Omental fat pad (tissue), 4 donors: Measurements from ENCODE around the gene KRTAP13-4. TPM values are rescaled to one million over a fixed set of nuclear protein-coding genes. Genes with fewer than 3 reads are reported as not detected.

Experiments
- ATAC-seq: fragments of 150-250 bp; one replicate; pipeline ENCODE4 v1.9.1; 2016; ENCODE audit warnings: mild to moderate bottlenecking, moderate library complexity; ENCODE audit not compliant: low FRiP score
- DNase-seq: peaks from one replicate; pipeline ENCODE4 v3.0.0-alpha.2; 2019; ENCODE audit warnings: low spot score
- CTCF ChIP-seq, 3 donors: fragments of 450-650 bp; IDR thresholded peaks; one replicate each; pipeline ENCODE4 v1.5.1; 2016 to 2017; ENCODE audit warnings: antibody characterized with exemption in 3 of 3, mild to moderate bottlenecking in 3 of 3, moderate library complexity in 2 of 3
- total RNA-seq, 4 donors: library from RNA; depleted of rRNA; stranded (reverse); fragments of >200 nt; gene quantifications; one replicate each; pipeline ENCODE4 v1.1.0, GENCODE V29; 2016

The KRTAP13-4 gene
- total RNA-seq = not detected

GRCh38 chr21:30430170-30430655, at the start of gene KRTAP13-4:
Gene KRTAP13-4, plus strand, starts transcription at chr21:30430220. Its CDS starts 56 bp downstream, at chr21:30430276.
- no peak for ATAC-seq
- no peak for TF ChIP-seq CTCF (IDR thresholded peaks at IDR 0.05)
- DNase-seq = no peak

- DNase-seq = no peak
- ATAC-seq = no peak
- no peak for TF ChIP-seq CTCF (IDR thresholded peaks at IDR 0.05)
Observed at GRCh38 chr21:30382201-30382600, 47.8 kb upstream of the KRTAP13-4 start.

GRCh38 chr21:30391492-30392025, 38.5 kb upstream of the KRTAP13-4 start:
- ATAC-seq (no peak), DNase-seq (no peak)
- no peak for TF ChIP-seq CTCF (IDR thresholded peaks at IDR 0.05)

GRCh38 chr21:30395731-30396130, 34.3 kb upstream of the KRTAP13-4 start, which contains the start of gene KRTAP13-1:
Gene KRTAP13-1, plus strand, starts transcription at chr21:30396031. Its CDS starts 56 bp downstream, at chr21:30396087.
- TF ChIP-seq CTCF (IDR thresholded peaks at IDR 0.05) = no peak
- DNase-seq = no peak

GRCh38 chr21:30408782-30409494, 21.1 kb upstream of the KRTAP13-4 start:
- no peak for TF ChIP-seq CTCF (IDR thresholded peaks at IDR 0.05)
- no peak for ATAC-seq
- DNase-seq = no peak

More at GRCh38 chr21:30395731-30396130, 34.3 kb upstream of the KRTAP13-4 start, which contains the start of gene KRTAP13-1:
- no peak for ATAC-seq

GRCh38 chr21:30415993-30416392, 14.0 kb upstream of the KRTAP13-4 start:
- DNase-seq (no peak), ATAC-seq (no peak)
- TF ChIP-seq CTCF (IDR thresholded peaks at IDR 0.05) = no peak

- TF ChIP-seq CTCF (IDR thresholded peaks at IDR 0.05) = no peak
- DNase-seq (no peak), ATAC-seq (no peak)
Observed at GRCh38 chr21:30425826-30426225, 4.2 kb upstream of the KRTAP13-4 start, which contains the start of gene KRTAP13-3. Gene KRTAP13-3, minus strand, starts transcription at chr21:30425926. Its CDS starts 14 bp downstream, at chr21:30425912.
